Stimulated activated CD4-positive, alpha-beta T cell treated with anti-CD3 and anti-CD28 coated beads, TNF-alpha, amount 100 ng/mL, for 4 hours (primary cell): Measurements from ENCODE around the gene ZNF652.

Experiments
- DNase-seq, 3 experiments: peaks; one replicate each; pipeline ENCODE4 v3.0.0-alpha.2; 2020; ENCODE audit warnings: low read depth in 3 of 3

Gene ZNF652

DNA sequence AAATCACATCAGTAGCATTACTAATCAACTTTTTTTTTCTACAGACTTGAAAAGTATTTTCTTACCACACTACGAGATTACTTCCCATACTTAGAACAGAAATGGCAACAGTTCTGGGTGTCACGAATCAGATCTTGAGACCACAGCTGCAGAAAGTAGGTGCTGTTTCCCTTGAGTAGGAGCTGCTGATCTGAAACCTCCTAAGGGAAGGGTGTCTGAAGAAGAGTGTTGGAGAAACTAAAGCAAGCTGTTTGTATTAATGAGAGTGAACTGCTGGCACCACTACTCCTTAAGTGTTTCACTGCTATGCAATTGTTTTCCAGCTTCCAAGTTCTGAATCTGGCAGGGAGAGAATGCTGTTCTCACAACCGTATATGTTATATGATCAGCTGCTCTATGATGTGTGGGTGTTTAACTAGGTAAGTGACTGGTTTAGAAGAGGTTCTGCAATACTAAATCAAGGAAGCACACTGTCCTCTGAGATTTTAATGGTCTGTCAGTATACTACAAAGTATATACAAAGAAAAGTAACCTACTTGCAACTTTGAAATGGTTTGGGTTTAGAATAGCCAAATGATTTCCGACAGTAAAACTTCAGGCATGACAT lies 3.3 kb downstream of the ZNF652 start:
- no peak for DNase-seq

DNA sequence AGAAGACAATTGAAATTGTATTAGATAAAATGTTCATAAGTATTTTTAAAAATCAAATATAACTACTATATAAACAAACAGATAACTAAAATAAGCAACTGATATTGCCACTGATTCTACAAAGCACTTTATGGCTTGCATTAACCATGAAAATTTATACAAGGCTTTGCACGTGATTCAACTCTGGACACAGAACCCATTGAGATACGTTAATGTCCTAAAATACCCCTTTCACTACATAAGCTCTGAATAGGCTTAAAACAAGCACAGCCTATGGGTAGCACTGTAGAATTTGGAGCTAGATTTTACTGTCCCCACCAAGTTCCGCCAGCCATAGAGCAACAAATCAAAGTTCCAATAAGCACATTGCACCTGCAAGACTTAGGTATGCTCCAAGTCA lies 4.5 kb downstream of the ZNF652 start:
- DNase-seq = no peak

DNA sequence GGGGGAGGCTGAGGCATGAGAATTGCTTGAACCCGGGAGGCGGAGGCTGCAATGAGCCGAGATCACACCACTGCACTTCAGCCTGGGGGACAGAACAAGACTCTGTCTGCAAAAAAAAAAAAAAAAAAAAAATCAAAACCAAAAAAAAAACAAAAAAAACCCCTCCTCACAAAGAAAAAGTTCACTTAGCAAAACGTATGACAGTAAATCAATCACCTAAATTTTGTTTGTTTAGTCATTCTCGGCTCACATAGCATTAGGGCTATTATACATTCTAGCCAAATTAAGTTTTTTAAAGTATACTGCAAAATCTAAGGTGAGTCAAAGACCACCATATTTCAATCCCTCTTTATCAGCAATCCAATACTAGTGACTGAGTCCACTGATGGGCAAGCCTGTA lies 5.7 kb downstream of the ZNF652 start:
- DNase-seq = no peak

DNA sequence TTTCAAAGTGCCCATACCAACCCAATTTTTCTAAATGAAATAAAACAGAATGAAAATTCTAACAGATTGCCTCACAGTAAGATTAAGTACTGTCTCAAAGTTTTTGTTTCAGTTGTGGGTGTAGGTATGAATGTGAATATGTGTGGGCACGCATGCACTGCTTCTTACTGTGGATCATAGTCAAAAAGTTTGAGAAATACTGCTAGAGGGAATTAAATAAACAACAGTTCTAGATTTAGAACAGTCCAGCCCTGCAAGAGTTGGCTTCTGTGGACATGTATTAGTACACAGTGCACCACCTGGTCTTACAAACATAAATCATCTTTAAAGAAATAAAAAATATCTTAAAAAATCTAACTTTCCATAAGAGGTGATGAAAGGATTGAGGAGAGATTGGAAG lies 8.4 kb downstream of the ZNF652 start:
- DNase-seq = no peak

DNA sequence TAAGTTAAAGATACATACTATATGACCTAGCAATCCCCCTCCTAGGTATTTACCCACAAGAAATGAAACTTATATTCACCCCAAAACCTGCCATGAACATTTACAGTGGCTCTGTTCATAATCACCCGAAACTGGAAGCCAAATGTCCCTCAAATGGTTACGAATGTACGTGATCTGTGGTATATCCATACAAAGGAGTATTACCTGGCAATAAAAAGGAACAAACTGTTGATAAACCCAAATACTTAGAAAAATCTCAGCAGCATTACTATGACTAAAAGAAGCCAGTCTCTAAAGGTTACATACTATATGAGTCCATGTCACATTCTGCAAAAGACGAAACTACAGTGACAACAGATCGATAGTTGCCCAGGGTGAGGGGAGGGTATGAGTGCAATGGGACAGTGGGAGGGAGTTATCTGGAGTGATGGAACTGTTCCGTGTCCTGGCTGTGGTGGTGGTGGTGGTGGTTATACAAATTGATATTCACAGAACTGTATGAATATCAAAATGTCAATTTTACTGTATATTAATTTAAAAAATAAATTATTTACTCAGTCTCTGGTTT lies 9.4 kb downstream of the ZNF652 start:
- no peak for DNase-seq

DNA sequence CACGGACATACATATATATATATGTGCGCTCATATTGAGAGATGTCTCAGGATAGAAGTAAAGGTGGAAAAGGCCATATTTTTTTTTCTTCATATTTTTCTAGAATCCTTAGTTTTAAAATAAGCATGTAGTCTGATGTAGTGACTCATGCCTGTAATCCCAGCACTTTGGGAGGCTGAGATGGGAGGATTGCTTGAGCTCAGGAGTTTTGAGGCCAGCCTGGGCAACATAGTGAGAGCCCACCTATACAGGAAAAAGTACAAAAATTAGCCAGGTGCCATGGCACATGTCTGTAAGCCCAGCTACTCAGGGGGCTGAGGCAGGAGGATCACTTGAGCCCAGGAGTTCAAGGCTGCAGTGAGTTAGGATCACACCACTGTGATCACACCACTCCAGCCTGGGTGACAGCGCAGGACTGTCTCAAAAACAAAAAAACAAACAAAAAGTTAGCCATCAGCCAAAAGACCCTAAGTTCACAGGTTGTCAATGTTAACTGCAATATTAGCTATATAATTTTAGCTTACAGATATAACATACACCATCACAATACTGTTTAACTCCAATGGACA lies 10.4 kb downstream of the ZNF652 start:
- no peak for DNase-seq

DNA sequence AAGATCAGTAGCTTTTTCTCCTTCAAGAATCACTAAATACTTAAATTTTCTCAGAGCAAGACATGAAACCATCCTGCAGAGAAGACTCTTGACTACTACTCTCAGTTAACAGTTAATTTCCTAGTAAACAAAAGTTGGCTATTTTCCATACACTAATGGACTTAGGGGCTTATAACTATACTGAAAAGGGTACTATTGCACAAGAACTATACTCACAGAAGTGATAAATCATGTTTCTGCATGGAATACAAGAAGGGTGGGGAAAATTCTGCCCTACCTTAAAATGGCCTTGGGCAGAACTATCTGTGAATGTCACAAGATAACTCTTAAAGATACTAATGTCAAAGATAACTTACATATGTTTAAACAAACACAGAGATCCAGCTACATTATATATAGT lies 12.5 kb downstream of the ZNF652 start:
- no peak for DNase-seq

DNA sequence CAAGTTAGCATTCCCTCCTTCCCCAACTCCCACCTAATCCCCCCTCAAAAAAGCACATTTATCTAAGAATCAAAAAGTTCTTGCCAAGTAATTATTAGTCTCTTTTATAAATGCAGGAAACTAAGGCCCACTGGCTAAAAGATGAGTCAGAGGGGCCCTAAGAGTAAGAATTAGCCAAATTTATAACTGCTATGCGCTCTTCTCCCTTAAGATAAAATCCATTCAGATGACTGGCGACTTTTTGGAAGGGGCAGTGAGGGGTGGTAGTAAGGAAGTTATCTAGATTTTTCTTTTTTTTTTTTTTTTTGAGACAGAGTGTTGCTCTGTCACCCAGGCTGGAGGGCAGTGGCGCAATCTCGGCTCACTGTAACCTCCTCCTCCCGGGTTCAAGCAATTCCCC lies 17.1 kb downstream of the ZNF652 start:
- DNase-seq = no peak

DNA sequence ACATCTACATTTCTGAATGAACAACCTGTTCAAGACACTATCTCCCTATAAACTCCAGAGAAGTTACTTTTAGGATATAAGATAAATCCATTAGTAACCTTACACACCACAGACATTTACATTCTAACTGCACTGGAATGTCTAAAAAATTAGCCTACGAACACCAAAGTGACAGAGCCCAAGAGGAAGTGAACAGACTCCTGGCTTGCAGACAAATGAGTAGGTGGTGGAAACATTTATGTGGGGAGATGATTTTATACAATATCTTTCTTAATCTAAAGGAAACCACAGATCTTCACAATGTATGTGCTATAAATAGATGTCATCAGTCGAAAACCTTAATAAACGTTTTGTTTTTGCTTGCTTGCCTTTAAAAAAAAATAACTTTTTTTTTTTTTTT lies 18.8 kb downstream of the ZNF652 start:
- no peak for DNase-seq

DNA sequence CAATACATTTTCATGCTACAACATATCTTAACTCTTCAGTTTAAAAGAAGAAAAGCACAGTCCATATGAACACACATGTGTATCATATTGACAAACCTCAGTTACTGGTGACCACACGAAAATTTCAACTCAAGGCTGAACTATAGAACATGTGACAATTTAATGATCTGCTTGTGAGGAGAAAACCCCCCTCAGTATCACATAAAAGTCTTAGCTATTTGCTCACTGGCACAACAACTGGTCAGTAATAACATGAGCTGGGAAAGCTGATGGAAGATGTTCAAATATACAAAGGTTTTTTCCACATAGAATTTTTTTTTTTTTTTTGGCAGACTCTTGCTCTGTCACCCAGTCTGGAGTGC lies 19.5 kb downstream of the ZNF652 start:
- no peak for DNase-seq

DNA sequence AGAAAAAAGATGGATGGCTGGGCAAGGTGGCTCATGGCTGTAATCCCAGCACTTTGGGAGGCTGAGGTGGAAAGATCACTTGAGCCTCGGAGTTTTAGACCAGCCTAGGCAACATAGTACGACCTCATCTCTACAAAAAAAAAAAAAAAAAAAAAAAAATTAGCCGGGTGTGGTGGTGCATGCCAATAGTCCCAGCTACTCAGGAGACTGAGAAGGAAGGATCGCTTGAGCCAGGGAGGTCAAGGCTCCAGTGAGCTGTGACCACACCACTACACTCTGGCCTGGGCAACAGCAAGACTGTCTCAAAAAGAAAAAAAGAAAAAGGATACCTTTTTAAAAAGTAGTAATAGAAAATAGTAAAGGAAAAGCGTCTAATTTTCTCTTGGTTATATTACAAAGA lies 20.7 kb downstream of the ZNF652 start:
- DNase-seq = no peak

DNA sequence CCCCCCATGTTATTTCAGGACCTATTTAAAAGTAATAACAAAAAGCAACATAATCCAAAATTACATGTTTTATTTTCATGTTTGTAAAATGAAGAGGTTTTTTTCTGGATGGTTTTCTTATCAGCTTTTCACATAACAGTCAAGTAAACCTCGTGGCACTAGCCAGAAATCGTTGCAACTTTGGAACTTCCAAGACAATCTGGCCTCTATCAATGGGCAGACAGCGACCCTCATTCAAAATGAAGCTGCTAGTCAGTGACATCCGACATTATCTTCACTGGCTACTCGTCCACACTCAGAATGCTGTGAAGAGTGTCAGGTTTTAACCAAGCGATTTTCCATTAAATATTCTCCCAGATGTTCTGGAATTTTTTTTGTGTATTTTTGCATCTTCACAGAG lies 22.7 kb downstream of the ZNF652 start:
- DNase-seq = no peak

DNA sequence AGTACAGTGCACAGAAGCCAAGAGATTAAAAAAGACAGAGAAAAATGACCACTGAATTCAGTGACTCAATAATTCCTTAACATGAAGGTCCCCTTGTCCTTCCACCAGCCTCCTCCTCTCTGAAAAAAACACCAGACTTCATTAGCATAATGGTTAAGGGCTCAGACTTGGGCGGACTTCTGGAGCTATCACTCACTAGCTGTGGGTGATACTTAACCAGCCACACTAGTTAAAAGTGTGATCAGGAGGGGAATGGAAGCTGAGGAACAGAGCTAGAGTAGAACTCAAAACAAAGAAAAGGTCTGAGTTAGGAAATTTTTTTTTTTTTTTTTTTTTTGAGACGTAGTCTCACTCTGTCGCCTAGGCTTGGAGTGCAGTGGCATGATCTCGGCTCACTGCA lies 23.2 kb downstream of the ZNF652 start:
- no peak for DNase-seq

DNA sequence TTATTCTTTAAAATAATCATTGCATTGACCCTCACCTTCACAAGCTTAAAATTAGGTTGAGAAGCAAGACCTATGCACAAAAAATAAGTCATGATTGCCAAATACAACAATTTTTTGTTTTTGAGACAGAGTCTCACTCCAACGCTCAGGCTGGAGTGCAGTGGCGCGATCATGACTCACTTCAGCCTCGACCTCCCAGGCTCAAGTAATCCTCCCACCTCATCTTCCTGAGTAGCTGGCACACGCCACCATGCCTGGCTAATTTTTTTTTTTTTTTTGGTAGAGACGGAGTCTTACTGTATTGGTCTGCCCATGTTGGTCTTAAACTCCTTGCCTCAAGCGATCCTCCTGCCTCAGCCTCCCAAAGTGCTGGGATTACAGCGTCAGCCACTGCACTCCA lies 24.2 kb downstream of the ZNF652 start:
- no peak for DNase-seq

DNA sequence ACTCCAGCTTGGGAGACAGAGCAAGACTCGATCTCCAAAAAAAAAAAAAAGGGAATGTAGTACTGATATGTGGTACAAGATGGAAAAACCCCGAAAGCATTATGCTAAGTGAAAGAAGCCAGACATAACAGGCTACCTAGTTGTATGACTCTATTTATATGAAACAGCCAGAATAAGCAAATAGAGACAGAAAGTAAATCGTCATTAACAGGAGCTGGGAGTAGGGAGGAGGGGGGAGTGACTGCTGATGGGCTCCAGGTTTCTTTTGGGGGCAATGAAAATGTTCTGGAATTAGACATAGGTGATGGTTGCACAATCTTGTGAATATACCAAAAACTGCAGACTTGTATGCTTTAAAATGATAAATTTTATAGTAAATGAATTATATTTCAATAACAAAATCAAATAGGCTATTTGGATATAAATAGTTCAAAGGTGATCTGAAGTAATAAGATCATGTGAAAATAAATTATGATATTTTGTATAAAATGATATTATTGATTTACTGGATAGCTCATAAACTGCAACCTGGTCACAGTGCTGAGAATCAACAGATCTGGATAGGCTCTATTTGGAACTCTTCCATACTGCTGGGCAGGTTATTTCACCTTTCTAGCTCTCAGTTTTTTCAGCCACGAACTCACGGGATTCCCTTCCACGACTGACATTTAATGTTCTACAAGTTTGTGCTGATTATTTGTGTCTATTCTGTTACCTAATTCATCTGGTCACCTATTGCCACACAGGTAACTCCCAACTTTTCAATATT lies 27.1 kb downstream of the ZNF652 start:
- DNase-seq = no peak

DNA sequence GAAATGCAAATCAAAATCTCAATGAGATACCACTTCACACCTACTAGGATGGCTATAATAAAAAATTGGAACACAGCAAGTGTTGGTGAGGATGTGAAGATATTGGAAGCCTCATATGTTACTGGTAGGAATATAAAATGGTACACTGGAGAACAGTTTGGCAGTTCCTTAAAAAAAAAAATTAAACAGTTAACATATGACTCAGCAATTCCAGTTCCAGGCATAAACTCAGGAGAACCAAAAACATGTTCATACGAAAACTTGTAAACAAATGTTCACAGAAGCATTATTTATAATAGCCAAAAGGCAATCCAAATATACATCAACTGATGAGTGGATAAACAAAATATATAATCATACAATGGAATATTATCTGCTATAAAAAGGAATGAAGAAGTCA lies 28.2 kb downstream of the ZNF652 start:
- no peak for DNase-seq

DNA sequence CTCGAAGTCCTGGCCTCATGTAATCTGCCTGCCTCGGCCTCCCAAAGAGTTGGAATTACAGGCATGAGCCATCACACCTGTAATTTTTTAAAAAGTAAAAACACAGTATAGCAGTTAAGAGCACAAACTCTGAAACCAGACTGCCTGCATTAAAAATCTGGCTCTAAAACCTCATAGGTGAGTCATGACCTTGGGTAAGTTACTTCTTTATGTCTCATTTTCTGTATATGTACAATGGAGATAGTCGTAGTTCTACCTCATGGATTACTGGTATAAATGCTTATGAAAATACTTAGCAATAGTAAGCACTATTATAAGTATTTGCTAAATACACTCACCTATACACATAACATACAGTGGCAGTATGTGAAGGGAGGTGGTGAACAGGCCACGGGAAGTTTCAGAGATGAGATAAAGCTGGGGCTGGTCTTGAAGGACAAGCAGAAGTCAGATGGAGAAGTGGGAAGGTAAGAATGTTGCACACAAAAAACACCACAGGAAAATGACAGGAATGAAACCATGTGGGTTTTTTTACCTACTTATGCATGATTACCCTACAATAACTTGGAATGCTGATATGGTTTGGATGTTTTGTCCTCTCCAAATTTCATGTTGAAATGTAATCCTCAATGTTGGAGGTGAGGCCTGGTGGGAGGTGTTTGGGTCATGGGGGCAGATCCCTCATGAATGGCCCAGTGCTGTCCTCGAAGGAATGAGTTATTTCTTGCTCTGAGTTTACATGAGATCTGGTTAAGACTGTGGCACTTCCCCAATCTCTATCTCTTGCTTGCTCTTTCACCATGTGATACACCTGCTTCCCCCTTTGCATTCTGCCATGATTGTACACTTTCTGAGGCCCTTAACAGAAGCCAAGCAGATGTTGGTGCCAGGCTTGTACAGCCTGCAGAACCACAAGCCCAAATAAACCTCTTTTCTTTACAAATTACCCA lies 33.9 kb downstream of the ZNF652 start:
- DNase-seq = no peak

DNA sequence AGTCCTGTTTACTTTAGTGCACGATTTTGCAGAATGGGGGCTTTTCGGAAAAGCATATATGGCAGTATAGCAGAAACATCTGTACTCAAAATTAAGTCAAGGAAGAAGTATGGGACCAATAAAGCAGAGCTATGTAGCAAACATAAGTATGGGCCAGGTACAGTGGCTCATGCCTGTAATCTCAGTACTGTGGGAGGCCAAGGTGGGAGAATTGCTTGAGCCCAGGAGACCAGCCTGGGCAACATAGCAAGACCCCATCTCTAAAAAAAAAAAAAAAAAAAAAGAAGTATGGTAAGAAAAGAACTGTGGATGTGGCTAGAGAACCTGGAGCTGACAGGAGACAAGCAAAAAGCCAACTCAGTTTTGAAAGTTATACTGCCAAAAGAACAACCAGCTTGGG lies 36.1 kb downstream of the ZNF652 start:
- DNase-seq = no peak

DNA sequence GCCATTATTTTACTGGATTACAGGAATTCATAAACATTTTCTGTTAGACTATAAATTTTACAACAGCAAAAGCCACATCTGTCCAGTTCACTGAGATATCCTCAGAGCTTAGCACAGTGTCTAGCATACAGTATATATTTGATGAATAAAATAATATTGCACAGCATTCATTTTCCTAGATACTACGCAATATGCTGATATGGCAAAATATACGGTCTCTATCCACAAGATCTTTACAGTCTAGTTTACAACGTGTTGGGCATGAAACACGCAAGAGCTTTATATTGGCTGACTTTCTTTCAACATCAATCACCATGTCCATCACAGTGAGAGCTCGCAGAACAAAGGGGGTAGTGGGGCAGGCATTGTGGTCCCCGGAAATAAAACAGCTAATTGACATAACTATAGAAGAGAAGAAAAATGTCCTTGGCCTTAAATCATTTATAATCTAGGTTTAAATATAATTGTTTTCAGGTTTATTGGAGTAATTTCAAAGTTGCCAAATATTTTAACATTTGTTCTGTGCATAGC lies 43.5 kb downstream of the ZNF652 start:
- DNase-seq = no peak

DNA sequence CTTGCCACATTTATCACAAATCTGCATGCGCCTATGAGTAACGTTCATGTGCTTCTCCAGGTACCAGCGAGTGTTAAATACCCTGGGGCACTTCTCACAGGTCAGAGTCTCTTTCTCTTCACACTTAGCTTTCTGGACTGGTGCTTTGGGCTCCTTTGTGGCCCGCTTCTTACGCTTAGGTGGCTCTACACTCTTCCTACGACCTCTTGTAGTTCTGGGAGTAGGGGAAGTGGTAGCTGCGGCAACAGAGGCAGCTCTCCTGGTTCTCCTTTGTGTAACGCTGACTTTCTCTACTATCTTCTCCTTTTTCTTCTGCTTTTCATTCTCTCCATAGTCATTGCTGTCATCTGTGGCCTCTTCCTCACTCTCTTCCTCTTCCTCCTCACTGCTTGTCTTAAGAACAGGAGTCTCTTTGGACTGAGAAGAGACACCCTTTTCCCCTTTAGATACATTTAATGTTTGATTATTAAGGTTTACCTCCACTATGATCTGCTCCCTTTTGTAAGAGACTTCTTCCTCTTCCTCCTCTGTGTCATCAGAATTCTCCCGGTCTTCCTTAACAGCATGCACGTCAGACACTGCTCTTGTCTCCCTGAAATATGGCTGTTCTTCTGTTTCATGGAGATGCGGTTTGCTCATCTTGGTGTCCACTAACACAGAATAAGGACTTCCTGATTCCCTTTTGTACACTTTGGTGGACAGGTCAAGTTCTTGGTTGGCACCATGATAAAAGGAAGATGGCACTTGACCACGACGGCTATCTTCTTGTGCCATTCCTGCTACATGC lies 45.0 kb downstream of the ZNF652 start:
- no peak for DNase-seq

DNA sequence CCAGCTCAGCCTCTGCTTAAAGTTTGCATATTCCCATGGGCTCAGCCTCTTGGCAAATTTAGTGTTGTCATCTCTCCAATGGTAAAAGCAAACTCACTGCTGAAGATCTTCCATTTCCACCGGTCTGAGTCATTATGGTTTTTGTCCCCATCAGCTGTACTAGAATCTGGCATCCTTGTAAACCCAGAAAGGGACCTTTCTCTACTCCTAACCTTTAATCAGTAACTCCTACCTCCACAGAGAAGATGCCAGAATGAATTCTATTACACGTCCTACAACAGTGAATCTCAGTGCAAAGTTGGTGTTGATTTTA lies 45.8 kb downstream of the ZNF652 start:
- DNase-seq = no peak
